Panc1 (cell line): ENCODE data around the gene SLIT3. TPM values are rescaled to one million over a fixed set of nuclear protein-coding genes. Genes with fewer than 3 reads are reported as not detected.

Source experiments
- ATAC-seq: fragments of 200-7000 bp; cut with Tn5 transposase; 2 replicates; pipeline ENCODE4 v1.9.1; 2020; ENCODE audit warnings: mild to moderate bottlenecking, moderate library complexity
- BruUV-seq: library from RNA; stranded (reverse); fragments of 400-500 nt; replicated peaks from 2 replicates; lab custom pipeline; 2021; lab: Mats Ljungman, UMichigan
- CTCF ChIA-PET: fragments of 300-600 bp; sonication (Branson Sonifier 250); formaldehyde crosslinking; loops from one replicate; lab custom pipeline; 2022; ENCODE audit warnings: antibody characterized with exemption; lab: Charles Lee
- POLR2A ChIA-PET: fragments of 300-600 bp; sonication (Branson Sonifier 250); formaldehyde crosslinking; loops from one replicate; lab custom pipeline; 2022; ENCODE audit warnings: antibody characterized with exemption; lab: Charles Lee
- DNase-seq: peaks from one replicate; pipeline ENCODE4 v3.0.0-alpha.2; 2010; ENCODE audit warnings: low read depth, low spot score
- H3K27ac ChIP-seq: 2 replicates; pipeline ENCODE4 v1.5.1; 2011; ENCODE audit warnings: mild to moderate bottlenecking, low read length, inconsistent platforms
- H3K27me3 ChIP-seq: fragments of 200-500 bp; sonication (Bioruptor generic); 2 replicates; pipeline ENCODE4 v1.6.0; 2014; ENCODE audit warnings: low read length, inconsistent platforms; ENCODE audit not compliant: control insufficient read depth, insufficient read depth
- H3K36me3 ChIP-seq: fragments of 200-500 bp; sonication (Bioruptor generic); 2 replicates; pipeline ENCODE4 v1.5.1; 2014; ENCODE audit warnings: inconsistent platforms, mild to moderate bottlenecking, low read length, moderate library complexity; ENCODE audit not compliant: control insufficient read depth, insufficient read depth
- H3K4me1 ChIP-seq: 2 replicates; pipeline ENCODE4 v1.5.1; 2011; ENCODE audit warnings: inconsistent platforms, mild to moderate bottlenecking, low read length, moderate library complexity; ENCODE audit not compliant: control insufficient read depth, insufficient read depth
- H3K4me3 ChIP-seq, 2 experiments: 2 replicates each; pipeline ENCODE4 v1.5.1; 2011 to 2012; ENCODE audit warnings: low read depth in 2 of 2, low read length in 2 of 2, mild to moderate bottlenecking in 2 of 2, inconsistent platforms in 1 of 2, moderate library complexity in 1 of 2
- H3K9me3 ChIP-seq: fragments of 200-500 bp; sonication (Bioruptor generic); 2 replicates; pipeline ENCODE4 v1.5.1; 2014; ENCODE audit warnings: low read depth, mild to moderate bottlenecking, inconsistent platforms, low read length, moderate library complexity; ENCODE audit not compliant: control insufficient read depth, insufficient read depth
- CTCF ChIP-seq: fragments of 450-650 bp; IDR thresholded peaks from 2 replicates; pipeline ENCODE4 v1.5.1; 2017; ENCODE audit warnings: mild to moderate bottlenecking
- POLR2AphosphoS5 ChIP-seq: IDR thresholded peaks from 2 replicates; pipeline ENCODE4 v1.6.1; 2012; ENCODE audit warnings: mild to moderate bottlenecking, low read depth, low read length, moderate library complexity
- REST ChIP-seq, 2 experiments: IDR thresholded peaks; 2 replicates each; pipeline ENCODE4 v1.6.1; 2011 to 2012; ENCODE audit warnings: low read depth in 2 of 2, control low read depth in 1 of 2, low read length in 1 of 2, mild to moderate bottlenecking in 1 of 2, moderate library complexity in 1 of 2; ENCODE audit not compliant: insufficient read depth in 1 of 2
- SIN3A ChIP-seq: IDR thresholded peaks from 2 replicates; pipeline ENCODE4 v1.6.1; 2012; ENCODE audit warnings: low read depth, mild to moderate bottlenecking, low read length, moderate library complexity, borderline replicate concordance; ENCODE audit not compliant: insufficient read depth
- TCF7L2 ChIP-seq: IDR thresholded peaks from 2 replicates; pipeline ENCODE4 v1.6.1; 2011; ENCODE audit warnings: mild to moderate bottlenecking, low read depth, low read length, inconsistent platforms
- in situ Hi-C: cut with HindIII; loops from 2 replicates; pipeline ENCODE4 v1.10.0; 2016; ENCODE audit warnings: low sequenced_read_pairs, low pct_unique_long_range_greater_than_20kb
- intact Hi-C: fragments of 100-400 bp; cut with micrococcal nuclease; formaldehyde crosslinking; loops from one replicate; pipeline ENCODE4 v1.10.0; 2022; ENCODE audit not compliant: unreplicated experiment
- total RNA-seq: library from RNA; stranded (reverse); gene quantifications from one replicate; pipeline ENCODE4 v1.2.1, GENCODE V29; 2021; ENCODE audit not compliant: unreplicated experiment

Gene SLIT3
- total RNA-seq, 1 experiment from 2014 or later = 26.4 TPM

- H3K4me1 ChIP-seq = no peaks in the 10 kb centered on the region
- H3K9me3 ChIP-seq = peaks cover 7% of the 10 kb centered on the region; the same call in 1 of the 2 replicates
- in situ Hi-C loops (no loop called here), intact Hi-C loops (no loop called here)
- ChIA-PET CTCF (no interaction called here), POLR2A (no interaction called here)
- no peaks in the 10 kb centered on the region for H3K27me3 ChIP-seq
- DNase-seq (no peak), ATAC-seq (no peak)
- no peaks in the 10 kb centered on the region for H3K36me3 ChIP-seq
- H3K27ac ChIP-seq = no peak overlapping the region
- no peak for TF ChIP-seq CTCF
- no peak for TF ChIP-seq POLR2AphosphoS5
- TF ChIP-seq SIN3A = no peak
- TF ChIP-seq REST (IDR thresholded peaks at IDR 0.05; ENCODE audit: insufficient read depth in 1 of 2, low read depth in 2 of 2, low read length in 1 of 2) = no peak
- no peak for TF ChIP-seq TCF7L2
- no peak overlapping the region for H3K4me3 ChIP-seq
- no TSS peak for BruUV-seq
Measured at GRCh38 chr5:169244812-169245211, 56.1 kb downstream of the SLIT3 start.

- POLR2A ChIA-PET = no interaction called here
- Histone ChIP-seq H3K27ac (no peak overlapping the region), H3K36me3 (no peaks in the 10 kb centered on the region), H3K9me3 (peaks cover 11% of the 10 kb centered on the region; the same call in 1 of the 2 replicates), H3K4me1 (no peaks in the 10 kb centered on the region), H3K27me3 (no peaks in the 10 kb centered on the region), H3K4me3 (no peak overlapping the region)
- BruUV-seq = no TSS peak
- intact Hi-C loops (no loop called here), in situ Hi-C loops (no loop called here)
- DNase-seq (no peak), ATAC-seq (no peak)
- CTCF ChIA-PET = no interaction called here
- TF ChIP-seq CTCF = no peak
- no peak for TF ChIP-seq REST (IDR thresholded peaks at IDR 0.05; ENCODE audit: insufficient read depth in 1 of 2, low read depth in 2 of 2, low read length in 1 of 2)
- no peak for TF ChIP-seq SIN3A
- TF ChIP-seq POLR2AphosphoS5 = no peak
- no peak for TF ChIP-seq TCF7L2
Measured at GRCh38 chr5:169243651-169244422, 57.1 kb downstream of the SLIT3 start.
